GM23338 (cell line): ENCODE data around the gene UNC13C. TPM values are rescaled to one million over a fixed set of nuclear protein-coding genes. Genes with fewer than 3 reads are reported as not detected.

Experiments used
- ATAC-seq: fragments of 200-7000 bp; cut with Tn5 transposase; 3 replicates; pipeline ENCODE4 v1.9.1; 2020
- DNase-seq: peaks from one replicate; pipeline ENCODE4 v3.0.0-alpha.2; 2015; ENCODE audit warnings: low spot score
- H2AFZ ChIP-seq: fragments of 200-600 bp; sonication (generic); 2 replicates; pipeline ENCODE4 v1.8.0; 2016; ENCODE audit warnings: antibody characterized with exemption, mild to moderate bottlenecking, moderate library complexity
- H3F3A ChIP-seq: fragments of 200-600 bp; sonication (generic); replicated peaks from 2 replicates; pipeline ENCODE4 v1.8.0; 2017; ENCODE audit warnings: antibody characterized with exemption, mixed run types, low read depth
- H3K27ac ChIP-seq: fragments of 200-600 bp; sonication (generic); 2 replicates; pipeline ENCODE4 v1.6.1; 2016; ENCODE audit warnings: low read depth
- H3K27me3 ChIP-seq: fragments of 200-600 bp; sonication (generic); 2 replicates; pipeline ENCODE4 v1.8.0; 2016; ENCODE audit warnings: mild to moderate bottlenecking, mixed run types, moderate library complexity; ENCODE audit not compliant: insufficient read depth
- H3K36me3 ChIP-seq: fragments of 200-600 bp; sonication (generic); 2 replicates; pipeline ENCODE4 v1.8.0; 2016; ENCODE audit warnings: mild to moderate bottlenecking; ENCODE audit not compliant: insufficient read depth
- H3K4me1 ChIP-seq: fragments of 200-600 bp; sonication (generic); 2 replicates; pipeline ENCODE4 v1.8.0; 2016; ENCODE audit warnings: mild to moderate bottlenecking, moderate library complexity; ENCODE audit not compliant: insufficient read depth
- H3K4me2 ChIP-seq: fragments of 200-600 bp; sonication (generic); 2 replicates; pipeline ENCODE4 v1.7.1; 2017; ENCODE audit warnings: mixed run types
- H3K4me3 ChIP-seq: fragments of 200-600 bp; sonication (generic); 2 replicates; pipeline ENCODE4 v1.6.1; 2016; ENCODE audit warnings: mixed run types
- H3K79me2 ChIP-seq: fragments of 200-600 bp; sonication (generic); replicated peaks from 2 replicates; pipeline ENCODE4 v1.8.0; 2017; ENCODE audit warnings: mild to moderate bottlenecking; ENCODE audit not compliant: insufficient read depth
- H3K9me2 ChIP-seq: fragments of 200-600 bp; sonication (generic); 2 replicates; pipeline ENCODE4 v1.8.0; 2017; ENCODE audit not compliant: insufficient read depth
- H4K20me1 ChIP-seq: fragments of 200-600 bp; sonication (generic); replicated peaks from 2 replicates; pipeline ENCODE4 v1.8.0; 2017; ENCODE audit warnings: mild to moderate bottlenecking; ENCODE audit not compliant: insufficient read depth
- H3K27ac Mint-ChIP-seq: 2 replicates; pipeline ENCODE4 v1.8.0; 2020; ENCODE audit warnings: inconsistent platforms, mild to moderate bottlenecking, moderate library complexity, mixed read lengths
- H3K27me3 Mint-ChIP-seq: 3 replicates; pipeline ENCODE4 v1.8.0; 2022; ENCODE audit warnings: low read depth, mild to moderate bottlenecking, moderate library complexity, mixed read lengths, inconsistent platforms; ENCODE audit not compliant: insufficient read depth, poor library complexity
- H3K36me3 Mint-ChIP-seq: 3 replicates; pipeline ENCODE4 v1.8.0; 2021; ENCODE audit warnings: low read depth, mild to moderate bottlenecking, inconsistent platforms, moderate library complexity, mixed read lengths
- H3K4me1 Mint-ChIP-seq: 3 replicates; pipeline ENCODE4 v1.8.0; 2020; ENCODE audit warnings: mild to moderate bottlenecking, inconsistent platforms, mixed read lengths
- H3K4me3 Mint-ChIP-seq: 3 replicates; pipeline ENCODE4 v1.8.0; 2021; ENCODE audit warnings: moderate library complexity, mild to moderate bottlenecking, inconsistent platforms, mixed read lengths
- H3K9me3 Mint-ChIP-seq: 3 replicates; pipeline ENCODE4 v1.8.0; 2020; ENCODE audit warnings: moderate library complexity, mild to moderate bottlenecking, inconsistent platforms, mixed read lengths
- CREB1 ChIP-seq: fragments of 250-450 bp; sonication (Bioruptor Pico); IDR thresholded peaks from 2 replicates; pipeline ENCODE4 v1.5.0; 2020; ENCODE audit warnings: low read depth, mild to moderate bottlenecking, moderate library complexity
- EZH2 ChIP-seq: fragments of 200-600 bp; sonication (generic); IDR thresholded peaks from one replicate; pipeline ENCODE4 v1.8.0; 2017; ENCODE audit warnings: antibody characterized with exemption, mild to moderate bottlenecking, low read depth; ENCODE audit not compliant: unreplicated experiment
- EZH2phosphoT487 ChIP-seq: fragments of 200-600 bp; sonication (generic); IDR thresholded peaks from one replicate; pipeline ENCODE4 v1.8.1; 2018; ENCODE audit warnings: antibody characterized with exemption; ENCODE audit not compliant: unreplicated experiment
- JUNB ChIP-seq: IDR thresholded peaks from one replicate; pipeline ENCODE4 v1.6.1; 2016; ENCODE audit warnings: antibody characterized with exemption; ENCODE audit not compliant: unreplicated experiment
- NANOG ChIP-seq: IDR thresholded peaks from 2 replicates; pipeline ENCODE4 v1.6.1; 2016; ENCODE audit warnings: antibody characterized with exemption, borderline replicate concordance
- POLR2AphosphoS5 ChIP-seq: IDR thresholded peaks from 2 replicates; pipeline ENCODE4 v1.6.1; 2016; ENCODE audit warnings: antibody characterized with exemption, low read depth
- ZNF114 ChIP-seq: fragments of 250-450 bp; sonication (Bioruptor Pico); IDR thresholded peaks from 2 replicates; pipeline ENCODE4 v1.5.0; 2020; ENCODE audit warnings: mild to moderate bottlenecking, moderate library complexity
- ZNF331 ChIP-seq: fragments of 250-450 bp; sonication (Bioruptor Pico); IDR thresholded peaks from 2 replicates; pipeline ENCODE4 v1.5.0; 2020; ENCODE audit warnings: low read depth, mild to moderate bottlenecking, moderate library complexity
- ZNF462 ChIP-seq: fragments of 250-450 bp; sonication (Bioruptor Pico); IDR thresholded peaks from 2 replicates; pipeline ENCODE4 v1.5.0; 2020; ENCODE audit warnings: mild to moderate bottlenecking, moderate library complexity
- polyA plus RNA-seq: library from polyadenylated mRNA; unstranded; fragments of >200 nt; fragmentation: Nextera tagmentation; extraction: Ambion mirVana; gene quantifications from 2 replicates; pipeline ENCODE4 v1.2.1, GENCODE V29; 2016
- total RNA-seq: library from RNA; depleted of rRNA; stranded (reverse); fragments of >200 nt; shearing (Covaris generic); gene quantifications from 2 replicates; pipeline ENCODE4 v1.2.3, GENCODE V29; 2014

The UNC13C gene
- total and polyA plus RNA-seq, 2 experiments from 2014 or later, result 0.03 TPM; not detected in 1

- TF ChIP-seq ZNF462 (CRISPR knock-in tag) (no peak), EZH2phosphoT487 (no peak), CREB1 (CRISPR knock-in tag) (no peak)
Measured at GRCh38 chr15:54482251-54482650, 504.0 kb downstream of the UNC13C start (continued).

- Histone ChIP-seq H4K20me1 (no peaks in the 10 kb centered on the region), H3K4me1 (peaks cover 6% of the 10 kb centered on the region), H3K9me2 (no peaks in the 10 kb centered on the region), H3K36me3 (no peaks in the 10 kb centered on the region; the same call in 1 of the 2 replicates), H3K27ac (no peak overlapping the region), H3K27me3 (no peaks in the 10 kb centered on the region), H2AFZ (no peak overlapping the region), H3K4me3 (no peak overlapping the region; the same call in 1 of the 2 replicates), H3F3A (no peaks in the 10 kb centered on the region), H3K79me2 (no peaks in the 10 kb centered on the region), H3K4me2 (0 out of 2 replicates have a peak overlapping the region, but pooled peaks have one; percentile 21)
- H3K9me3 Mint-ChIP-seq, result peaks cover 31% of the 10 kb centered on the region
- peak; percentile 38; the same call in 2 of the 3 replicates for ATAC-seq
- peak overlapping the region; percentile 70; the same call in 1 of the 2 replicates for H3K27ac Mint-ChIP-seq
- H3K36me3 Mint-ChIP-seq, result no peaks in the 10 kb centered on the region; the same call in 2 of the 3 replicates
- peak; percentile 3 for DNase-seq
- no peaks in the 10 kb centered on the region for H3K27me3 Mint-ChIP-seq
- H3K4me1 Mint-ChIP-seq, result peaks cover 23% of the 10 kb centered on the region
- no peak overlapping the region for H3K4me3 Mint-ChIP-seq
- no peak for TF ChIP-seq EZH2
- TF ChIP-seq POLR2AphosphoS5, result no peak
- no peak for TF ChIP-seq CREB1 (CRISPR knock-in tag)
- no peak for TF ChIP-seq JUNB
- no peak for TF ChIP-seq ZNF114 (CRISPR knock-in tag)
- TF ChIP-seq EZH2phosphoT487, result no peak
- TF ChIP-seq NANOG, result no peak
- no peak for TF ChIP-seq ZNF462 (CRISPR knock-in tag)
- TF ChIP-seq ZNF331 (CRISPR knock-in tag), result no peak
Measured at GRCh38 chr15:54500330-54500729, 522.1 kb downstream of the UNC13C start.
